GM23338 (cell line): ENCODE measurements around the gene NPIPA5. TPM values are rescaled to one million over a fixed set of nuclear protein-coding genes. Genes with fewer than 3 reads are reported as not detected.
"Not testable (repeated sequence)": the region's sequence is repeated elsewhere in the genome, so short reads cannot be mapped to it uniquely, and the experiment has no call there.

Experiments used
- ATAC-seq: fragments of 200-7000 bp; cut with Tn5 transposase; 3 replicates; pipeline ENCODE4 v1.9.1; 2020
- DNase-seq: peaks from one replicate; pipeline ENCODE4 v3.0.0-alpha.2; 2015; ENCODE audit warnings: low spot score
- H2AFZ ChIP-seq: fragments of 200-600 bp; sonication (generic); 2 replicates; pipeline ENCODE4 v1.8.0; 2016; ENCODE audit warnings: antibody characterized with exemption, mild to moderate bottlenecking, moderate library complexity
- H3F3A ChIP-seq: fragments of 200-600 bp; sonication (generic); replicated peaks from 2 replicates; pipeline ENCODE4 v1.8.0; 2017; ENCODE audit warnings: antibody characterized with exemption, mixed run types, low read depth
- H3K27ac ChIP-seq: fragments of 200-600 bp; sonication (generic); 2 replicates; pipeline ENCODE4 v1.6.1; 2016; ENCODE audit warnings: low read depth
- H3K27me3 ChIP-seq: fragments of 200-600 bp; sonication (generic); 2 replicates; pipeline ENCODE4 v1.8.0; 2016; ENCODE audit warnings: mild to moderate bottlenecking, mixed run types, moderate library complexity; ENCODE audit not compliant: insufficient read depth
- H3K36me3 ChIP-seq: fragments of 200-600 bp; sonication (generic); 2 replicates; pipeline ENCODE4 v1.8.0; 2016; ENCODE audit warnings: mild to moderate bottlenecking; ENCODE audit not compliant: insufficient read depth
- H3K4me1 ChIP-seq: fragments of 200-600 bp; sonication (generic); 2 replicates; pipeline ENCODE4 v1.8.0; 2016; ENCODE audit warnings: mild to moderate bottlenecking, moderate library complexity; ENCODE audit not compliant: insufficient read depth
- H3K4me2 ChIP-seq: fragments of 200-600 bp; sonication (generic); 2 replicates; pipeline ENCODE4 v1.7.1; 2017; ENCODE audit warnings: mixed run types
- H3K4me3 ChIP-seq: fragments of 200-600 bp; sonication (generic); 2 replicates; pipeline ENCODE4 v1.6.1; 2016; ENCODE audit warnings: mixed run types
- H3K79me2 ChIP-seq: fragments of 200-600 bp; sonication (generic); replicated peaks from 2 replicates; pipeline ENCODE4 v1.8.0; 2017; ENCODE audit warnings: mild to moderate bottlenecking; ENCODE audit not compliant: insufficient read depth
- H3K9me2 ChIP-seq: fragments of 200-600 bp; sonication (generic); 2 replicates; pipeline ENCODE4 v1.8.0; 2017; ENCODE audit not compliant: insufficient read depth
- H4K20me1 ChIP-seq: fragments of 200-600 bp; sonication (generic); replicated peaks from 2 replicates; pipeline ENCODE4 v1.8.0; 2017; ENCODE audit warnings: mild to moderate bottlenecking; ENCODE audit not compliant: insufficient read depth
- H3K27ac Mint-ChIP-seq: 2 replicates; pipeline ENCODE4 v1.8.0; 2020; ENCODE audit warnings: inconsistent platforms, mild to moderate bottlenecking, moderate library complexity, mixed read lengths
- H3K27me3 Mint-ChIP-seq: 3 replicates; pipeline ENCODE4 v1.8.0; 2022; ENCODE audit warnings: low read depth, mild to moderate bottlenecking, moderate library complexity, mixed read lengths, inconsistent platforms; ENCODE audit not compliant: insufficient read depth, poor library complexity
- H3K36me3 Mint-ChIP-seq: 3 replicates; pipeline ENCODE4 v1.8.0; 2021; ENCODE audit warnings: low read depth, mild to moderate bottlenecking, inconsistent platforms, moderate library complexity, mixed read lengths
- H3K4me1 Mint-ChIP-seq: 3 replicates; pipeline ENCODE4 v1.8.0; 2020; ENCODE audit warnings: mild to moderate bottlenecking, inconsistent platforms, mixed read lengths
- H3K4me3 Mint-ChIP-seq: 3 replicates; pipeline ENCODE4 v1.8.0; 2021; ENCODE audit warnings: moderate library complexity, mild to moderate bottlenecking, inconsistent platforms, mixed read lengths
- H3K9me3 Mint-ChIP-seq: 3 replicates; pipeline ENCODE4 v1.8.0; 2020; ENCODE audit warnings: moderate library complexity, mild to moderate bottlenecking, inconsistent platforms, mixed read lengths
- CREB1 ChIP-seq: fragments of 250-450 bp; sonication (Bioruptor Pico); IDR thresholded peaks from 2 replicates; pipeline ENCODE4 v1.5.0; 2020; ENCODE audit warnings: low read depth, mild to moderate bottlenecking, moderate library complexity
- EZH2 ChIP-seq: fragments of 200-600 bp; sonication (generic); IDR thresholded peaks from one replicate; pipeline ENCODE4 v1.8.0; 2017; ENCODE audit warnings: antibody characterized with exemption, mild to moderate bottlenecking, low read depth; ENCODE audit not compliant: unreplicated experiment
- EZH2phosphoT487 ChIP-seq: fragments of 200-600 bp; sonication (generic); IDR thresholded peaks from one replicate; pipeline ENCODE4 v1.8.1; 2018; ENCODE audit warnings: antibody characterized with exemption; ENCODE audit not compliant: unreplicated experiment
- JUNB ChIP-seq: IDR thresholded peaks from one replicate; pipeline ENCODE4 v1.6.1; 2016; ENCODE audit warnings: antibody characterized with exemption; ENCODE audit not compliant: unreplicated experiment
- NANOG ChIP-seq: IDR thresholded peaks from 2 replicates; pipeline ENCODE4 v1.6.1; 2016; ENCODE audit warnings: antibody characterized with exemption, borderline replicate concordance
- STAT1 ChIP-seq: IDR thresholded peaks from one replicate; pipeline ENCODE4 v1.6.1; 2016; ENCODE audit warnings: antibody characterized with exemption; ENCODE audit not compliant: unreplicated experiment
- long read RNA-seq: library from polyadenylated mRNA; unstranded; transcript quantifications from one replicate; pipeline ENCODE4 v2.0.0, GENCODE V29; 2020; ENCODE audit not compliant: unreplicated experiment
- polyA plus RNA-seq: library from polyadenylated mRNA; unstranded; fragments of >200 nt; fragmentation: Nextera tagmentation; extraction: Ambion mirVana; gene quantifications from 2 replicates; pipeline ENCODE4 v1.2.1, GENCODE V29; 2016
- total RNA-seq: library from RNA; depleted of rRNA; stranded (reverse); fragments of >200 nt; shearing (Covaris generic); gene quantifications from 2 replicates; pipeline ENCODE4 v1.2.3, GENCODE V29; 2014; rRNA removed
- TF ChIP-seq, protein P1 (sequence below), 2 experiments: fragments of 200-600 bp in 1 of 2; sonication (generic) in 1 of 2; conservative IDR thresholded peaks; 2 replicates each; pipeline versions ENCODE4 v1.5.1 to v1.6.1; 2016 to 2017; ENCODE audit warnings: antibody characterized with exemption in 2 of 2, low read depth in 2 of 2, mild to moderate bottlenecking in 2 of 2, moderate library complexity in 1 of 2
- TF ChIP-seq, protein P2 (sequence below): IDR thresholded peaks from 2 replicates; pipeline ENCODE4 v1.6.1; 2016; ENCODE audit warnings: antibody characterized with exemption

Gene NPIPA5
- total RNA-seq = 0.56 TPM in 1 of 2 replicates, not detected in the other
- 1.8 and 2.7 TPM in 2 replicates for polyA plus RNA-seq
- long read RNA-seq = 0 reads

DNA sequence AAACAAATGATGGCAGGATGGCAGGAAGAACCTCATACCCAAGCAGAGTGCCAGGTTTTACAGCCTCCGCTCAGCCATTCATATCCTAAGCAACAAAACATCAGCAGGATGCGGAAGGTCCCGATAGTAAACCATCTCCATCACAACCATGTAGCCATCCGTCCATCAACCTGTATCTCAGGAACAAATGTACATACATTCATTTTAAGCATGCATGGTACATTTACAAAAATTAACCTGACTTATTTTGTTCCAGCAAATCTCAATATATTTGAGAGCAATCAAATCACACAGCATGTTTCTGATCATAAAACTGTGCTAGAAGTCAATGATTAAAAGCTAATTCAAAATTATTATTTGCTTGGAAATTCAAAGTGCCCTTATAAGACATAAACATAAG lies at the start of gene NPIPA5:
Gene NPIPA5, minus strand, starts transcription at position 101 of the 400 bp plus-strand sequence. Its CDS starts 0 bp downstream, at position 101.
- H3F3A ChIP-seq, H3K79me2 ChIP-seq, ATAC-seq, H3K4me3 ChIP-seq, H3K4me2 ChIP-seq, H3K27ac Mint-ChIP-seq, H3K36me3 ChIP-seq, H3K9me2 ChIP-seq, H3K4me3 Mint-ChIP-seq, H3K27me3 ChIP-seq, H3K9me3 Mint-ChIP-seq, H3K27me3 Mint-ChIP-seq, H2AFZ ChIP-seq, DNase-seq, H3K4me1 Mint-ChIP-seq, H3K36me3 Mint-ChIP-seq, H3K27ac ChIP-seq, H3K4me1 ChIP-seq, H4K20me1 ChIP-seq: not testable (repeated sequence)

DNA sequence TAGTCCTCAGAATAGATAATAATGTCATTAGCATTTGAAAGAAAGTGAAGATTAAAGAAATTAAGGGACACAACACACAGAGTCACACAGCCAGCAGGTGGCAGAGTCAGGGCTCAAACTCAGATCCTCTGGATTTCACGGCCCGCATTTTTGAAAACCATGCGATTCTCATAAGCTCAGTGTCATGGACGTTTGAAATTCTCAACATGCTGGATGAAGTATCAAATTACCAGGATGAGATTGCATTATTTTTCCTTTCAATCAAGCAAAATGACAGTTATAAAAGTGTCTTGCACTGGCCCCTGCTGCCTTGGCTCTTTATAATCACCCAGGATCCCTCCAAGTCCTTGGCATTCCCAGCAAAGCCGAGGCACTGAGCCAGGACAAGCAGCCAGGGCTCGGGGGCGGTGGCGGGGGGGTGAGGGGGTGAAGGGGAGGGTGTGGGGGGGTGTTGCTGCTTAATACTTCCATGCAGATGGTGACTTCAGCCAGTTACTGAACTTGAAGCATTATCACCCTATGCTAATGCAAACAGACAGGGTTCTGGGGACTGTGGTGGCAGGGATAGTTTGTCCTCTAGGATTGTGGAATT lies 49.6 kb upstream of the NPIPA5 start:
- Histone ChIP-seq H3K9me2 (no peaks in the 10 kb centered on the region), H4K20me1 (no peaks in the 10 kb centered on the region), H3K4me2 (no peak overlapping the region), H3K4me3 (no peak overlapping the region), H2AFZ (no peak overlapping the region), H3K27ac (no peak overlapping the region), H3K36me3 (no peaks in the 10 kb centered on the region), H3K4me1 (no peaks in the 10 kb centered on the region), H3K27me3 (no peaks in the 10 kb centered on the region), H3F3A (no peaks in the 10 kb centered on the region), H3K79me2 (no peaks in the 10 kb centered on the region)
- TF ChIP-seq, protein P1, sequence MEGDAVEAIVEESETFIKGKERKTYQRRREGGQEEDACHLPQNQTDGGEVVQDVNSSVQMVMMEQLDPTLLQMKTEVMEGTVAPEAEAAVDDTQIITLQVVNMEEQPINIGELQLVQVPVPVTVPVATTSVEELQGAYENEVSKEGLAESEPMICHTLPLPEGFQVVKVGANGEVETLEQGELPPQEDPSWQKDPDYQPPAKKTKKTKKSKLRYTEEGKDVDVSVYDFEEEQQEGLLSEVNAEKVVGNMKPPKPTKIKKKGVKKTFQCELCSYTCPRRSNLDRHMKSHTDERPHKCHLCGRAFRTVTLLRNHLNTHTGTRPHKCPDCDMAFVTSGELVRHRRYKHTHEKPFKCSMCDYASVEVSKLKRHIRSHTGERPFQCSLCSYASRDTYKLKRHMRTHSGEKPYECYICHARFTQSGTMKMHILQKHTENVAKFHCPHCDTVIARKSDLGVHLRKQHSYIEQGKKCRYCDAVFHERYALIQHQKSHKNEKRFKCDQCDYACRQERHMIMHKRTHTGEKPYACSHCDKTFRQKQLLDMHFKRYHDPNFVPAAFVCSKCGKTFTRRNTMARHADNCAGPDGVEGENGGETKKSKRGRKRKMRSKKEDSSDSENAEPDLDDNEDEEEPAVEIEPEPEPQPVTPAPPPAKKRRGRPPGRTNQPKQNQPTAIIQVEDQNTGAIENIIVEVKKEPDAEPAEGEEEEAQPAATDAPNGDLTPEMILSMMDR (conservative IDR thresholded peaks at IDR 0.05; ENCODE audit: low read depth in 2 of 2) = peak; percentile 62 to 64
- TF ChIP-seq CREB1 (CRISPR knock-in tag) = no peak
- Mint-ChIP-seq H3K27me3 (no peaks in the 10 kb centered on the region), H3K27ac (no peak overlapping the region), H3K4me1 (no peaks in the 10 kb centered on the region), H3K9me3 (no peaks in the 10 kb centered on the region), H3K36me3 (no peaks in the 10 kb centered on the region), H3K4me3 (no peak overlapping the region)
- peak; percentile 54 for ATAC-seq
- DNase-seq = peak; percentile 48

DNA sequence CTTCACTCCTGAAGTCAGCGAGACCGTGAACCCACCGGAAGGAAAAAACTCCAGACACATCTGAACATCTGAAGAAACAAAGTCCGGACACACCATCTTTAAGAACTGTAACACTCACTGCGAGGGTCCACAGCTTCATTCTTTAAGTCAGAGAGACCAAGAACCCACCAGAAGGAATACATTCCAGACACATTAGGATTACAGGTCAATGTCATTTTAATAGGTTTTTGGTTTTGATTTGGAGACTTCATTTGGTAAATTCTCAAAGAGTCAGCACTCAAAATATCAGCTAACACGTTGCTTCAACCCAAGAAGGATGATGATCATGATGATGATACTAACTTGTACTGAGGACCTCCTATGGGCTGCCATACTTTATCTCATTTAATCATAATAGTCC lies 48.7 kb upstream of the NPIPA5 start:
- H3F3A ChIP-seq = no peaks in the 10 kb centered on the region
- no peak overlapping the region for H3K27ac ChIP-seq
- Mint-ChIP-seq H3K27ac (no peak overlapping the region), H3K36me3 (no peaks in the 10 kb centered on the region), H3K9me3 (no peaks in the 10 kb centered on the region), H3K4me1 (no peaks in the 10 kb centered on the region), H3K27me3 (no peaks in the 10 kb centered on the region), H3K4me3 (no peak overlapping the region)
- H3K4me3 ChIP-seq = no peak overlapping the region
- TF ChIP-seq NANOG = no peak
- TF ChIP-seq CREB1 (CRISPR knock-in tag) = no peak
- no peak for TF ChIP-seq STAT1
- TF ChIP-seq EZH2 = no peak
- no peak for TF ChIP-seq EZH2phosphoT487
- TF ChIP-seq JUNB = no peak
- TF ChIP-seq, protein P2, sequence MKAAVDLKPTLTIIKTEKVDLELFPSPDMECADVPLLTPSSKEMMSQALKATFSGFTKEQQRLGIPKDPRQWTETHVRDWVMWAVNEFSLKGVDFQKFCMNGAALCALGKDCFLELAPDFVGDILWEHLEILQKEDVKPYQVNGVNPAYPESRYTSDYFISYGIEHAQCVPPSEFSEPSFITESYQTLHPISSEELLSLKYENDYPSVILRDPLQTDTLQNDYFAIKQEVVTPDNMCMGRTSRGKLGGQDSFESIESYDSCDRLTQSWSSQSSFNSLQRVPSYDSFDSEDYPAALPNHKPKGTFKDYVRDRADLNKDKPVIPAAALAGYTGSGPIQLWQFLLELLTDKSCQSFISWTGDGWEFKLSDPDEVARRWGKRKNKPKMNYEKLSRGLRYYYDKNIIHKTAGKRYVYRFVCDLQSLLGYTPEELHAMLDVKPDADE = no peak
- H4K20me1 ChIP-seq = no peaks in the 10 kb centered on the region
- H3K4me1 ChIP-seq = no peaks in the 10 kb centered on the region
- no peaks in the 10 kb centered on the region for H3K9me2 ChIP-seq
- H3K36me3 ChIP-seq = no peaks in the 10 kb centered on the region
- DNase-seq = no peak
- no peak for ATAC-seq
- no peak overlapping the region for H3K4me2 ChIP-seq
- no peaks in the 10 kb centered on the region for H3K79me2 ChIP-seq
- no peaks in the 10 kb centered on the region for H3K27me3 ChIP-seq
- no peak overlapping the region for H2AFZ ChIP-seq
